DOHH2 (cell line): ENCODE data around the gene IRX3.

ENCODE experiments used
- H3F3A ChIP-seq: fragments of 200-600 bp; sonication (generic), shearing (Covaris generic); 2 replicates; pipeline ENCODE4 v1.6.0; 2016; ENCODE audit warnings: antibody characterized with exemption, mild to moderate bottlenecking; ENCODE audit not compliant: control insufficient read depth, insufficient read depth
- H3K27ac ChIP-seq: fragments of 200-600 bp; sonication (generic); 2 replicates; pipeline ENCODE4 v1.5.1; 2014; ENCODE audit warnings: low read depth, mild to moderate bottlenecking, low read length, moderate library complexity
- H3K27me3 ChIP-seq: fragments of 200-600 bp; sonication (generic); 2 replicates; pipeline ENCODE4 v1.6.1; 2014; ENCODE audit warnings: mild to moderate bottlenecking, low read length, mixed read lengths; ENCODE audit not compliant: control insufficient read depth
- H3K36me3 ChIP-seq: fragments of 200-600 bp; sonication (generic); 2 replicates; pipeline ENCODE4 v1.6.1; 2014; ENCODE audit warnings: mild to moderate bottlenecking, low read length, moderate library complexity, mixed read lengths; ENCODE audit not compliant: control insufficient read depth
- H3K4me1 ChIP-seq: fragments of 200-600 bp; sonication (generic); 2 replicates; pipeline ENCODE4 v1.6.1; 2014; ENCODE audit warnings: mild to moderate bottlenecking, low read length, mixed read lengths; ENCODE audit not compliant: control insufficient read depth
- H3K4me2 ChIP-seq: fragments of 200-600 bp; sonication (generic); 2 replicates; pipeline ENCODE4 v1.6.0; 2014; ENCODE audit warnings: mild to moderate bottlenecking, low read length, moderate library complexity
- H3K4me3 ChIP-seq: fragments of 200-600 bp; sonication (generic); 2 replicates; pipeline ENCODE4 v1.5.1; 2014; ENCODE audit warnings: mild to moderate bottlenecking, low read length, mixed read lengths
- H3K79me2 ChIP-seq: fragments of 200-600 bp; sonication (generic); 2 replicates; pipeline ENCODE4 v1.6.1; 2014; ENCODE audit warnings: mild to moderate bottlenecking, low read length, mixed read lengths; ENCODE audit not compliant: control insufficient read depth
- H3K9me2 ChIP-seq: fragments of 200-600 bp; sonication (generic); replicated peaks from 2 replicates; pipeline ENCODE4 v1.6.1; 2014; ENCODE audit warnings: mild to moderate bottlenecking, low read length, mixed read lengths; ENCODE audit not compliant: control insufficient read depth
- H3K9me3 ChIP-seq: fragments of 200-600 bp; sonication (generic); 2 replicates; pipeline ENCODE4 v1.6.1; 2014; ENCODE audit warnings: antibody characterized with exemption, low read length, mixed read lengths; ENCODE audit not compliant: control insufficient read depth, insufficient read depth
- H4K20me1 ChIP-seq: fragments of 200-600 bp; sonication (generic); 2 replicates; pipeline ENCODE4 v1.6.0; 2014; ENCODE audit warnings: low read depth, mild to moderate bottlenecking, antibody characterized with exemption, low read length, moderate library complexity; ENCODE audit not compliant: control insufficient read depth, insufficient read depth
- EZH2phosphoT487 ChIP-seq: fragments of 200-600 bp; sonication (generic); IDR thresholded peaks from 2 replicates; pipeline ENCODE4 v1.6.1; 2017; ENCODE audit warnings: borderline replicate concordance, mild to moderate bottlenecking, antibody characterized with exemption, low read length, moderate library complexity, mixed read lengths
- TF ChIP-seq, protein P1 (sequence below): fragments of 200-600 bp; sonication (generic); IDR thresholded peaks from one replicate; pipeline ENCODE4 v1.5.1; 2014; ENCODE audit warnings: antibody characterized with exemption, mild to moderate bottlenecking, low read depth, low read length; ENCODE audit not compliant: poor library complexity, severe bottlenecking

Gene IRX3

DNA sequence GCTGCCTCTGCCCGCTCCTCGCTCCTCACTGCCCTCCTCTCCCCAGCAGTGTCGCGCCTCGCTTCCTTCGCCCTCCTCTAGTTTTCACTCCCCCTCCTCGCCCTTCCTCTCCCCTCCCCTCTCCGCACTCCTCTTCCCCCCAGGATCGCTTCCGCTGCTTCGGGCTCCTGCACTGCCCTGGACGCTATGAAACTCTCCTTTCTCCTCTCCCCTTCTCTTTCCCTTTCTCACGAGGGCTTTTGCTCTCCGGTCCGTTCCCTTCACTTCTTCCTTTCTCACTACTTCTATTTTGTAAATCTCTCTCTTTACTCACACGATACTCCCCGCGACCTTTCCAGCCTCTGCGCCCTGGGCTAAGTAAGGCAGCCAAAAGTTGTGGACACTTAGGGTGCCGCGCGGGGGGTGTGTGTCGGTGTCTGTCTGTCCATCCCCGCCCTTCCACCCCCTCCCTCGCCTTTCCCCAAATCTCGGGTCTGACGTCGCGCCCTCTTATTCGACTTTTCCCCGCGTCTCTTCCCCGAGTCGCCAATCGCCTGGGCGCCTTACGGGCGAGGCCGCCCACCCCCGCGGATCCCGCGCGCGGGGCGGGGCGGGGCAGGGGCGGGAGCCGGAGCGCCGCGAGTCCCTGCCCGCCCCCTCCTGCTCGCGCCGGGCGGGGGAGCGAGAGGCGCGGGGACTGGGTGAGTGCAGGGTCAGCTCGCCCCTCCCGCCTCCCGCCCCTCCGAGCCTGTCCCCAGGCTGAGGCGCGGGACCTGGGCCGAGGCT lies at the start of gene IRX3:
Gene IRX3 (minus strand): TSS at position 422 of the 765 bp plus-strand sequence. CDS start 737 bp downstream, outside the sequence.
- H3K27me3 ChIP-seq = no peaks in the 10 kb centered on the region
- H3K4me3 ChIP-seq = no peak within 1 kb of the TSS
- H3K9me2 ChIP-seq = no peaks in the 10 kb centered on the region
- H3K27ac ChIP-seq = no peak within 1 kb of the TSS
- H3K79me2 ChIP-seq = no peaks in the 10 kb centered on the region
- TF ChIP-seq EZH2phosphoT487 = no peak
- TF ChIP-seq, protein P1, sequence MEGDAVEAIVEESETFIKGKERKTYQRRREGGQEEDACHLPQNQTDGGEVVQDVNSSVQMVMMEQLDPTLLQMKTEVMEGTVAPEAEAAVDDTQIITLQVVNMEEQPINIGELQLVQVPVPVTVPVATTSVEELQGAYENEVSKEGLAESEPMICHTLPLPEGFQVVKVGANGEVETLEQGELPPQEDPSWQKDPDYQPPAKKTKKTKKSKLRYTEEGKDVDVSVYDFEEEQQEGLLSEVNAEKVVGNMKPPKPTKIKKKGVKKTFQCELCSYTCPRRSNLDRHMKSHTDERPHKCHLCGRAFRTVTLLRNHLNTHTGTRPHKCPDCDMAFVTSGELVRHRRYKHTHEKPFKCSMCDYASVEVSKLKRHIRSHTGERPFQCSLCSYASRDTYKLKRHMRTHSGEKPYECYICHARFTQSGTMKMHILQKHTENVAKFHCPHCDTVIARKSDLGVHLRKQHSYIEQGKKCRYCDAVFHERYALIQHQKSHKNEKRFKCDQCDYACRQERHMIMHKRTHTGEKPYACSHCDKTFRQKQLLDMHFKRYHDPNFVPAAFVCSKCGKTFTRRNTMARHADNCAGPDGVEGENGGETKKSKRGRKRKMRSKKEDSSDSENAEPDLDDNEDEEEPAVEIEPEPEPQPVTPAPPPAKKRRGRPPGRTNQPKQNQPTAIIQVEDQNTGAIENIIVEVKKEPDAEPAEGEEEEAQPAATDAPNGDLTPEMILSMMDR = no peak
- no peaks in the 10 kb centered on the region for H4K20me1 ChIP-seq
- no peaks in the 10 kb centered on the region for H3F3A ChIP-seq
- H3K9me3 ChIP-seq = peaks cover 13% of the 10 kb centered on the region; the same call in 1 of the 2 replicates
- no peaks in the 10 kb centered on the region for H3K36me3 ChIP-seq
- no peak within 1 kb of the TSS for H3K4me2 ChIP-seq
- H3K4me1 ChIP-seq = no peaks in the 10 kb centered on the region

DNA sequence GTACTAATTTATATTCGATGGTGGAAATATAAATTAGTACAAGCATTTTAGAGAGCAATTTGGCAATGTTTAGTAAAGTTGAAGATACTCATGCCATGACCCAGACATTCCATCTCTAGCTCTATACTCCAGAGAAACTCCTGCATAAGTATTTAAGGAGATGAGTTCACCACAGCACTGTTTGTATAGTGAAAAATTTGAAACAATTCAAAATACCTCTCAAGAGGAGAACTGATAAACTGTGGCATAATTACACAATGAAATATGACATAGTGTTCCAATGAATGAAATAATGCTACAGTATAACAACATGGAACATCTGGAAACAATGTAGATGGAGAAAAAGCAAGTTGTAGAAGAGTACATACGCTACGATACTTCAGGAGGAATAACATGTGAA lies 48.6 kb upstream of the IRX3 start:
- H3K36me3 ChIP-seq = no peaks in the 10 kb centered on the region
- H4K20me1 ChIP-seq = no peaks in the 10 kb centered on the region
- H3K27me3 ChIP-seq = no peaks in the 10 kb centered on the region
- H3K4me1 ChIP-seq = no peaks in the 10 kb centered on the region
- TF ChIP-seq EZH2phosphoT487 = no peak
- TF ChIP-seq, protein P1 = no peak
- H3K27ac ChIP-seq = no peak overlapping the region
- no peaks in the 10 kb centered on the region for H3K9me3 ChIP-seq
- H3K79me2 ChIP-seq = no peaks in the 10 kb centered on the region
- no peaks in the 10 kb centered on the region for H3F3A ChIP-seq
- no peak overlapping the region for H3K4me2 ChIP-seq
- H3K4me3 ChIP-seq = no peak overlapping the region
- H3K9me2 ChIP-seq = no peaks in the 10 kb centered on the region

DNA sequence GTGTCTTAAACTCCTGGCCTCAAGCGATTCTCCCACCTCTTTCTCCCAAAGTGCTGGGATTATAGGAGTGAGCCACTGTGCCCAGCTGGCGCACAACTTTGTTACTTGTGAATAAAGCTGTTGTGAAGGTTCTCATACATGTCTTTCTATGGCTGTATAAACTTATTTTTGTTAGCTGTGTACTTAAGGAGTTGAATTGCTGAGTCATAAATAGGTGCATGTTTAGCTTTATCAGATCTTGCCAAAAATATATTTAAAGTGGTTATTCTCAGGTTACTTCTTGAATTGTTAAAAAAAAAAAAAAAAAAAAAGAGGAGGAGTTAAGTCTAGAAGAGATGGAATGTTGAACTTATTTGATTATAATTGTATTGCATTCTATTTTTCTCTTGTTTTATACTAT lies 47.6 kb upstream of the IRX3 start:
- no peaks in the 10 kb centered on the region for H3F3A ChIP-seq
- no peaks in the 10 kb centered on the region for H3K9me3 ChIP-seq
- no peak overlapping the region for H3K4me3 ChIP-seq
- no peaks in the 10 kb centered on the region for H4K20me1 ChIP-seq
- no peak overlapping the region for H3K27ac ChIP-seq
- H3K79me2 ChIP-seq = no peaks in the 10 kb centered on the region
- H3K4me2 ChIP-seq = no peak overlapping the region
- no peaks in the 10 kb centered on the region for H3K27me3 ChIP-seq
- no peaks in the 10 kb centered on the region for H3K9me2 ChIP-seq
- no peaks in the 10 kb centered on the region for H3K36me3 ChIP-seq
- TF ChIP-seq EZH2phosphoT487 = no peak
- TF ChIP-seq, protein P1 = no peak
- no peaks in the 10 kb centered on the region for H3K4me1 ChIP-seq
